Liver (tissue), 3 donors: ENCODE data around the gene MS4A1.

Experiments used
- GABPA ChIP-seq, 2 donors: IDR thresholded peaks in 1 of 2; conservative IDR thresholded peaks in 1 of 2; 2 replicates each; pipeline ENCODE4 v1.6.1; 2016; ENCODE audit warnings: antibody characterized with exemption in 2 of 2, mild to moderate bottlenecking in 1 of 2, moderate library complexity in 1 of 2
- JUND ChIP-seq, 2 donors: IDR thresholded peaks; 2 replicates each; pipeline ENCODE4 v1.6.1; 2016; ENCODE audit warnings: antibody characterized with exemption in 2 of 2
- NR2F2 ChIP-seq: IDR thresholded peaks from 2 replicates; pipeline ENCODE4 v1.6.1; 2016; ENCODE audit warnings: antibody characterized with exemption
- RAD21 ChIP-seq, 2 donors: IDR thresholded peaks; 2 replicates each; pipeline ENCODE4 v1.6.1; 2016; ENCODE audit warnings: antibody characterized with exemption in 2 of 2, mild to moderate bottlenecking in 2 of 2
- RXRA ChIP-seq, 2 donors: IDR thresholded peaks; 2 replicates each; pipeline ENCODE4 v1.6.1; 2017 to 2018; ENCODE audit warnings: antibody characterized with exemption in 2 of 2, mild to moderate bottlenecking in 1 of 2
- SP1 ChIP-seq: IDR thresholded peaks from 2 replicates; pipeline ENCODE4 v1.6.1; 2018; ENCODE audit warnings: antibody characterized with exemption, mild to moderate bottlenecking
- TAF1 ChIP-seq: conservative IDR thresholded peaks from 2 replicates; pipeline ENCODE4 v1.6.1; 2016; ENCODE audit warnings: antibody characterized with exemption, mild to moderate bottlenecking
- YY1 ChIP-seq: IDR thresholded peaks from 2 replicates; pipeline ENCODE4 v1.6.1; 2016; ENCODE audit warnings: antibody characterized with exemption, mild to moderate bottlenecking
- TF ChIP-seq, protein P1 (sequence below): fragments of 150-350 bp; IDR thresholded peaks from 2 replicates; pipeline ENCODE4 v1.5.1; 2017; ENCODE audit warnings: improper control_type of control experiment, low read depth, low read length; ENCODE audit not compliant: missing input control
- TF ChIP-seq, protein P2 (sequence below): IDR thresholded peaks from 2 replicates; pipeline ENCODE4 v1.6.1; 2016; ENCODE audit warnings: antibody characterized with exemption
- TF ChIP-seq, protein P3 (sequence below): IDR thresholded peaks from 2 replicates; pipeline ENCODE4 v1.6.1; 2016; ENCODE audit warnings: antibody characterized with exemption
- TF ChIP-seq, protein P4 (sequence below): IDR thresholded peaks from 2 replicates; pipeline ENCODE4 v1.6.1; 2016; ENCODE audit warnings: antibody characterized with exemption, mild to moderate bottlenecking
- donor health status: healthy.
- donor health status: healthy.

DNA sequence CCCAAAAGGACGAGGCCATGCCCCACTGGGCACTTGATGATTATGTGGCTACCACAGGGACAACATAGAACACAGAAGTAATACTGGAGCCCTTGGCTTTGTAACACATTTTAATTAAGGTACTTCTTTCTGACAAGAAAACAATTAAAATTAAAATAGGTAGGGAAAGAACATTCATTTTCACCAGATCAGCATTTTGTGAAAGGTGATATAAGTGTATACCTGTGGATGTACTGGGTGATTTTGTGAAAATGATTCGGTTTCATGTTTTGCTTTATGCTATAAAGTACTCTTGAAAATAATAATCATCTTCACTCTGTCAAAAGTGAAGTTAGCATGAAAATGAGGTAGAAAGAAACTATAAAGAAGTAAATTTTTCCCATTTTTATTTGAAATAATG is 37.8 kb downstream of the MS4A1 start:
- TF ChIP-seq, protein P1, sequence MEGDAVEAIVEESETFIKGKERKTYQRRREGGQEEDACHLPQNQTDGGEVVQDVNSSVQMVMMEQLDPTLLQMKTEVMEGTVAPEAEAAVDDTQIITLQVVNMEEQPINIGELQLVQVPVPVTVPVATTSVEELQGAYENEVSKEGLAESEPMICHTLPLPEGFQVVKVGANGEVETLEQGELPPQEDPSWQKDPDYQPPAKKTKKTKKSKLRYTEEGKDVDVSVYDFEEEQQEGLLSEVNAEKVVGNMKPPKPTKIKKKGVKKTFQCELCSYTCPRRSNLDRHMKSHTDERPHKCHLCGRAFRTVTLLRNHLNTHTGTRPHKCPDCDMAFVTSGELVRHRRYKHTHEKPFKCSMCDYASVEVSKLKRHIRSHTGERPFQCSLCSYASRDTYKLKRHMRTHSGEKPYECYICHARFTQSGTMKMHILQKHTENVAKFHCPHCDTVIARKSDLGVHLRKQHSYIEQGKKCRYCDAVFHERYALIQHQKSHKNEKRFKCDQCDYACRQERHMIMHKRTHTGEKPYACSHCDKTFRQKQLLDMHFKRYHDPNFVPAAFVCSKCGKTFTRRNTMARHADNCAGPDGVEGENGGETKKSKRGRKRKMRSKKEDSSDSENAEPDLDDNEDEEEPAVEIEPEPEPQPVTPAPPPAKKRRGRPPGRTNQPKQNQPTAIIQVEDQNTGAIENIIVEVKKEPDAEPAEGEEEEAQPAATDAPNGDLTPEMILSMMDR: no peak
- TF ChIP-seq, protein P2, sequence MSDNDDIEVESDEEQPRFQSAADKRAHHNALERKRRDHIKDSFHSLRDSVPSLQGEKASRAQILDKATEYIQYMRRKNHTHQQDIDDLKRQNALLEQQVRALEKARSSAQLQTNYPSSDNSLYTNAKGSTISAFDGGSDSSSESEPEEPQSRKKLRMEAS: no peak
- TF ChIP-seq, protein P3, sequence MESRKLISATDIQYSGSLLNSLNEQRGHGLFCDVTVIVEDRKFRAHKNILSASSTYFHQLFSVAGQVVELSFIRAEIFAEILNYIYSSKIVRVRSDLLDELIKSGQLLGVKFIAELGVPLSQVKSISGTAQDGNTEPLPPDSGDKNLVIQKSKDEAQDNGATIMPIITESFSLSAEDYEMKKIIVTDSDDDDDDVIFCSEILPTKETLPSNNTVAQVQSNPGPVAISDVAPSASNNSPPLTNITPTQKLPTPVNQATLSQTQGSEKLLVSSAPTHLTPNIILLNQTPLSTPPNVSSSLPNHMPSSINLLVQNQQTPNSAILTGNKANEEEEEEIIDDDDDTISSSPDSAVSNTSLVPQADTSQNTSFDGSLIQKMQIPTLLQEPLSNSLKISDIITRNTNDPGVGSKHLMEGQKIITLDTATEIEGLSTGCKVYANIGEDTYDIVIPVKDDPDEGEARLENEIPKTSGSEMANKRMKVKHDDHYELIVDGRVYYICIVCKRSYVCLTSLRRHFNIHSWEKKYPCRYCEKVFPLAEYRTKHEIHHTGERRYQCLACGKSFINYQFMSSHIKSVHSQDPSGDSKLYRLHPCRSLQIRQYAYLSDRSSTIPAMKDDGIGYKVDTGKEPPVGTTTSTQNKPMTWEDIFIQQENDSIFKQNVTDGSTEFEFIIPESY: no peak
- TF ChIP-seq TAF1 (no peak), RAD21 (IDR thresholded peaks at IDR 0.05) (no peak), YY1 (no peak), SP1 (no peak), JUND (IDR thresholded peaks at IDR 0.05) (no peak), NR2F2 (no peak), RXRA (IDR thresholded peaks at IDR 0.05) (no peak), GABPA (IDR thresholded peaks at IDR 0.05 in 1 of 2, conservative IDR thresholded peaks at IDR 0.05 in 1 of 2) (no peak)
- TF ChIP-seq, protein P4, sequence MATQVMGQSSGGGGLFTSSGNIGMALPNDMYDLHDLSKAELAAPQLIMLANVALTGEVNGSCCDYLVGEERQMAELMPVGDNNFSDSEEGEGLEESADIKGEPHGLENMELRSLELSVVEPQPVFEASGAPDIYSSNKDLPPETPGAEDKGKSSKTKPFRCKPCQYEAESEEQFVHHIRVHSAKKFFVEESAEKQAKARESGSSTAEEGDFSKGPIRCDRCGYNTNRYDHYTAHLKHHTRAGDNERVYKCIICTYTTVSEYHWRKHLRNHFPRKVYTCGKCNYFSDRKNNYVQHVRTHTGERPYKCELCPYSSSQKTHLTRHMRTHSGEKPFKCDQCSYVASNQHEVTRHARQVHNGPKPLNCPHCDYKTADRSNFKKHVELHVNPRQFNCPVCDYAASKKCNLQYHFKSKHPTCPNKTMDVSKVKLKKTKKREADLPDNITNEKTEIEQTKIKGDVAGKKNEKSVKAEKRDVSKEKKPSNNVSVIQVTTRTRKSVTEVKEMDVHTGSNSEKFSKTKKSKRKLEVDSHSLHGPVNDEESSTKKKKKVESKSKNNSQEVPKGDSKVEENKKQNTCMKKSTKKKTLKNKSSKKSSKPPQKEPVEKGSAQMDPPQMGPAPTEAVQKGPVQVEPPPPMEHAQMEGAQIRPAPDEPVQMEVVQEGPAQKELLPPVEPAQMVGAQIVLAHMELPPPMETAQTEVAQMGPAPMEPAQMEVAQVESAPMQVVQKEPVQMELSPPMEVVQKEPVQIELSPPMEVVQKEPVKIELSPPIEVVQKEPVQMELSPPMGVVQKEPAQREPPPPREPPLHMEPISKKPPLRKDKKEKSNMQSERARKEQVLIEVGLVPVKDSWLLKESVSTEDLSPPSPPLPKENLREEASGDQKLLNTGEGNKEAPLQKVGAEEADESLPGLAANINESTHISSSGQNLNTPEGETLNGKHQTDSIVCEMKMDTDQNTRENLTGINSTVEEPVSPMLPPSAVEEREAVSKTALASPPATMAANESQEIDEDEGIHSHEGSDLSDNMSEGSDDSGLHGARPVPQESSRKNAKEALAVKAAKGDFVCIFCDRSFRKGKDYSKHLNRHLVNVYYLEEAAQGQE: no peak
